SHP77 (cell line): ENCODE results near the gene PCSK6.

ENCODE experiments used
- DNase-seq, 2 experiments: peaks; one replicate each; lab custom pipeline; 2025; lab: John Stamatoyannopoulos, UW

Gene PCSK6

GRCh38 chr15:101498717-101499480, 9.4 kb upstream of the PCSK6 start:
- DNase-seq, result no peak

GRCh38 chr15:101498076-101498716, 8.7 kb upstream of the PCSK6 start:
- no peak for DNase-seq

GRCh38 chr15:101497484-101498034, 8.1 kb upstream of the PCSK6 start:
- no peak for DNase-seq

GRCh38 chr15:101497017-101497416, 7.5 kb upstream of the PCSK6 start:
- no peak for DNase-seq

DNA sequence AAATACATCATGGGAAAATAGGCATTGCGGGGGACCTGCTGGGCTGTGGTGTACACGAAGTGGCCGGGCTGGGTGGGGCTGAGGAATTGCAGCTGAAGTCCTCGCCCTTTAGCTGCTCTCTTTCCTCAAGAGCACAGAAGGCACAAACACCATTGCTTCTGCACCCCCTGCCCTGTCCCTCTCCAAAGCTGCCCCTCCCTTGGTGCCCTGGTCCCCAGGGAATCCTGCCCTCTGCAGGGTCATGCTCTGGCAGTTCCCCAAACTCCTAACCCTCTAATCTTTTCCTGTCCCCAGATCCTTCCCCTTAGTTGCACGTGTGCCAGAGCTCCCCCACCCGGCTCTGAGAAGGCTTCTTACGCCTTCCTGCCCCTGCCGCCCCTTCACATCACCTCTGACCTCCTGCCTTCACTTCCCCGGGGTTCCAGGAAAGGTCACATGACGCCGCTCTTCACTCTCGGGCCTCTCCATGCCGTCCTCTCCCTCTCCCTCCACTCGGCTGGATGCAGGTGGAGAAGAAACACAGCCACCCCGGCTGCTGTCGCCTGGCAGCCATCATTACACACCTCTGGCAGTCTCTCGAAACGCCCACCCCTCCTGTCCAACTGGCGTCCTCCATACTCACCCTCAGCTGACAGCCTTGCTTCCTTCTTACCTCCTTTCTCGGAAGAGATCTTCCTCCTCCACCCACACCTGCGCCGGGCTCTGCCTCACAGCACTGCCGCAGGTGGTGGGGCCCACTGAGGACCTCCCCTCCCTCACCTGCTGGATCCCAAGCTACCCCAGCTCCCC, 6.9 kb upstream of the PCSK6 start:
- DNase-seq, result no peak

DNA sequence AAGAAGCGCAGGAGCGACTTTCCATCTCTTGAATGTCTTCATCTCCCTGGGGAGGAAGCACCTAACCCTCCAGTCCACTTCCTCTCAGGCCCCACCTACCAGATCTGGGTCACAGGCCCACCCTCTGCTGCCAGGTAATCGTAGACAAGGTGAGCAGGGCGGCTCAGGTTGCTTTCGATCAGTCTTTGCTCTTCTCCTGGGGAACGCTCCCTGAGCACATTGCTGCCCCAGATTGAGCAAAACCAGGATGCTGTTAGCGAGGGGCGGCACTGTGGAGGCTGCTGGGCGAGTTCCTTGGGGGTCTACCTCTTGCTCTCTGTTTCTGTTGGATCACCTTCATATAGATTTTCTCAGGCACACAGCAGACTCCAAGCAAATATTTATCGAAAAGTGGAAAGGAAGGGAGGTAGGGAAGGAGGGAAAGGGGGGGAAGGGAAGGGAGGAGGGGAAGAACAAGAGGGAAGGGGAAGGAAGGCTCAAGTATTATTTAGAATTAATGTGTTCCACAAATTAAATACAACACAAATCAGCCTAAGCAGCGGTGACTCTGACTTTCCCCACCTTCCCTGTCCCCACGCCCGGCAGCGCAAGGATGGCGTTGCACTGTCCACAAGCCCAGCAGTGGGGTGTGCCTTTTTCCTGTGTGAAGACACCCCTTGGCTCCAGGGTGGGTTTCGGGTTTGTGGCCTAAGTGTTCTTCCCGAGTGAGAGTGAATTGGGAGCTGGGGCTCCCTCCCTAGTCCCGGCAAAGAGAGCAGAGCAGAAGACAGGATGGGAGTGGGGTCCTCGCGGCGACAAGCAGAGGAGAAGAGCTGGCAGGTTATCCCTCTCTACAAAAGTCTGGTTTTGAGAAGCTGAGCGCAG, 6.1 kb upstream of the PCSK6 start:
- DNase-seq, result no peak

- no peak for DNase-seq
These were observed 4.8 kb upstream of the PCSK6 start for GRCh38 chr15:101494251-101494796.

DNA sequence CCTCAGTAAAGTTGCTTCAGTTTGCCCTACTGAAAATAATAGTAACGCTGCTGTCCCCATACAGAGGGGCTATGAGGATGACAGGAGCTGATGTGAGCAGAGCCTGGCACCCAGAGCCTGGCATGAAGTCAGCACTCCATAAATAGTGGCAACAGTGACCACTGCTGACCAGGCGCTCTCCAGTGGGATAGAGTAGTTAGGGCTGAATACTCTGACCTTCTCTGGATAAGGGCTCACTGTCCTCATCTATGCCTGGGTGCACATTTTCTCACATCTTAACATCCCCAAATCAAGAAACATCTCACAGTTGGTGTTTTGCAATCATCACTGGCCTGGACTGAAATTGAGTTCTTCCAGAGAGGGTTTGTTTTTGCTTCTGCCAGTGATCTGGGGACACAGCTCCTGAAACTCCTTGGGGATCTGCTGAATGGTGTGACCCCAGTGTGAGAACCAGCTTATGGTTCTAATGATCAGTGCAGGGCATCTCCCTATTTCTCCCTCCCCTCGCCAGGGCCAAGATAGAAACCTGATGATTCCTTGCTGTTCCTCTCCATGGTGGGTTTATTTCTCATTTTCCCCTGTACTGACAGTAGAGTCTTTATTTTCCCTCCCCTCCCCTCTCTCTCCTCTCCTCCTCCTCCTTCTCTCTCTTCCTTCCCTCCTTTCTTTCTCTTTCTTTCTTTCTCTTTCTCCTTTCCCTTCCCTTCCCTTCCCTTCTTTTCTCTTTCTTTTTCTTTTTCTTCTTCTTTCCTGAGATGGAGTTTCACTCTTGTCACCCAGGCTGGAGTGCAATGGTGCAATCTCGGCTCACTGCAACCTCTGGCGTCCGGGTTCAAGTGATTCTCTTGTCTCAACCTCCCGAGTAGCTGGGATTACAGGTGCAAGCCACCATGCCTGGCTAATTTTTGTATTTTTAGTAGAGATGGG, 3.5 kb upstream of the PCSK6 start:
- no peak for DNase-seq

GRCh38 chr15:101491734-101492640, 2.5 kb upstream of the PCSK6 start:
- DNase-seq, result no peak

- no peak for DNase-seq
These were observed 1.6 kb upstream of the PCSK6 start for GRCh38 chr15:101490922-101491733.

DNA sequence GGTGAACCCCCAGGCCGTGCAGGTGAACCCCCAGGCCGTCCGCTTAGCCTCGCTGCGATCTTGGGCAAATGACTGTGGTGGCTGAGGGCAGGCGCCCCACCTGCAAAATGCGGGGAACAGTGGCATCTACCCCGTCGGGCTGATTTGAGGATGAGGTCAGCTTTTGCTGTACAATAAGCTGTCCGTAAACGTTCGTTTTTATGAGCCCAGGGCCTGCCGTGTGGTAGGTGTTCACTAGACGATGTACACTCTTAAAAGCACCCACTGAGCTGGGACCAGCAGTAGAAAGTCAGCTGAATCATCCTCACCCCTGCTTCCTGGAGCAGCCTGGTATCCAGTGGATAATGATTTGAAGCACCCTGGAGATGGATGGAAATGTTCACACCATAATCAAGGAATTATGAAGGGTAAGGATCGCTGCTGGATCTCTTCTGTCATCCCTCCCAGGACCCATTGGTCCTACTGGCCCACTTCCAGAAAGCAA, 943 bp upstream of the PCSK6 start:
- DNase-seq, result no peak

- DNase-seq, result no peak
These were observed 289 bp downstream of the PCSK6 start for GRCh38 chr15:101489237-101489598.

DNA sequence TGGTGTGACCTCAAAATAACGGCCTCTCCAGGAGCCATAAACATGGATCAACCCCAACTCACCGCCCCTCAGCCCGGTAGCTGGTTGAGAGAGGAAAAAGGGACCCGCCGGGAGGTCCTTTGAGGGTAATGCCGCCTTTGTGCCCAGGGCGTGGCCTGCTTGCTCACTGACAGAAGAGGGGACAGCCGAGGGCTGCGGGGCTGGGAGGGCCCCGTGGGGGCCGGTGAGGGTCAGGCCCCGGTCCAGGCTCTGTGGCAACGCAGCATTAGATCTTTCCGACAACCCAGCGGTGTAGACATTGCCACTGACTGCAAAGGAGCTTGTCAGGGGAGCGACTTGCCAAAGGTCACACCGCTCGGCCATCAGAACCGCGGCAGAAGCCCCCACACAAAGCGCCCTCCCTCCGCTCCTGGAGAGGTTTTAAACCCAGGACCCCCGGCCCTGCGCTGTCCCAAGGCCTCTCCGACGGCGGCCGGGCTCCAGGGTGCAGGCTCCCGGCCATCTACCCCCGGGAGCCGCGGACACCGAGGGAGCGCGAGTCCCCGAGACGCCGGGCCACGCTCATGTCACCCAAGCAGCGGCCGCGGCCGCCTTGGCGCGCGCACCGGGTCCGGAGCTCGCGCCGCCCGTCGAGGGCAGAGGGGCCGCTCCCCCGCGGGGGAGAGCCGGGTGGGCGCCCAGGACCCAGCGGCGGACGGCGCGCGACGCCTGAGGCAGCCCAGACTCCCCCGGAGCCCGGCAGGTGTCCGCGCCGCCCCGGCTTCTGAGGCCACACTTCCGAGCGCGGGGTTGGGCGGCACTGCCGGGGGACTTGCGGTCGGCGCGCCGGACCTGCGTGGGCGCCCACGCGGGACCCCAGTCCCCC, 975 bp downstream of the PCSK6 start:
- DNase-seq, result no peak

DNA sequence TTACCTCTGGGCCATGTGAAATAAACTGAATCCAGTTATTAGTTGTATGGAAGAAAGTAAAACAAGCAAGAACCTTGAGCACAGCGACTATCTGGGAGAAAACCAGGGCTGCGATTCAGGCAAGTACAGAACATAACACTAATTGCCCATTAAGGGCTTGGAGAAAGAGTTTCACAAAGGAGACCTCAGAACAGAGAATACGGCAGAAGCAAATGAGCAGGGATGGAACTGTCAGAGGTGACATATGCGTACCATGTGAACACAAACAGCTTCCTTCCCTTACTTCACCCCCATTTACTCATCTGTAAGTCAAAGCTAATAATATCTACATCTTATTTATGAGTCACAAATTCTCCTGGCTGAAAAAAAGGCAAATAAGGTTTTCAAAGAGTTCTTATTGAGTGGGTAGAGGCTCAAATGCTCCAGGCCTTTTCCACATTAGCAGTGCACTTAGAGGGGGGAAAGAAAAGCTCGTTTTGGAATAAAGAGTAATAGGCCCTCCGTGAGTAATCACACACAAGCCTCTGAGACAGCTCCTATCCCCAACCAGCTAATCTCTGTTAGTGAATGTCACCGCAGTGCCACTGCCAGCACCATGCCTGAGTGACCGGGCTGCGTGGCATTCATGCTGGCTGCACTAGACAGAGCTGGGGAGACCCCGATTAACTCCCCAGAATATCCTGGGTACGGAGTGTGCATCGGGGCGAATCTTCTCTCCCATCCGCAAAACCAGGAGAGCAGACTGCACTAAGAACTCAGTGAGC, 2.6 kb downstream of the PCSK6 start:
- no peak for DNase-seq

- DNase-seq, result no peak
These were observed 6.0 kb downstream of the PCSK6 start for GRCh38 chr15:101483462-101483861.
